Activated CD4-positive, alpha-beta T cell treated with anti-CD3 and anti-CD28 coated beads, Interleukin-2, amount 50 U/mL, for 1 hour (primary cell): Measurements from ENCODE around the gene CMC2.

Experiments
- DNase-seq: peaks from one replicate; pipeline ENCODE4 v3.0.0-alpha.2; 2020

The CMC2 gene

DNA sequence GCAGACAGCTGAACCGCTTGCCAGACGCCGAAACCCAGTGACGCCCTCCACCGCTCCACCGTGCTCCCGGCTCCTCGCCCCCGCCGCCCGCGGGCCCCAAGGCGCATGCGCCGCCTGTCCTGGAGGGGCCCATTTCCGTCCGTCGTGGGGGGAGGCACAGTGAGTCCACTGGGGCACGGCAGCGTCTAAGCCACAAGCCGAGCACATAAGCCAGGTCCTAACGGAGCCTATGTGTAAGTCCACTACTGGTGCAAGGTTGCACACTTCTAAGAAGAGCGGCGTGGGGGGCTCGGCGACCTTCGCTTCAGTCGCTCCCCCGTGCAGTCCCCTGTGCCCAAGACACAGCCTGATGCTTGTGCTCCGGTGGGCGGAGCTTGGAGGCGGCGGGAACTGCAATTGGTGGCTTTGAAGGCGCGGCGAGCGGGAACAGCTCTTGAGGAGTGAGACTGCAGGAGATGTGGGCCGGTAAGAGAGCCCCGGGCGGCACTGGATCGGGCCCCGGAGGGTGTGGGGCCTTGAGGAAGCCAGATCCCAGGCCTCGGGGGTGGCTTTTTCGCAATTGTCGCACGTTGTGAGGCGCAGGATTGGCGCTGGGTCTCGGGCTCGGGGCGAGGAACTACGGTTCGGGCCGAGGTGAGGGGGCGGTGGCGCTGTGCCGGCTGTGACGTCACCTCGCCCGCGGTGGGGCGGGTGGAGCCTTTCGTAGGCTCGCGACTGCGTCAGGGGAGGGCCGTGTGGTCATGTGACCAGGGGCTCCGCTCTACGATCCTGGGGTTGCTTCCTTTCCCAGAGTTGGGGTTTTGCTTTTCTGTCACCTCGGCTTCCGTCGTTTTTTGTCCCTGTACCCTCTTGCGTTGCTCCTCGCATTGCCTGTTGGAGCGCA, at the start of gene CMC2, which contains the start of gene CENPN:
TSS of gene CMC2 (minus strand) at position 73 of the 883 bp plus-strand sequence. CDS start 9,491 bp downstream, outside the sequence.
TSS of gene CENPN (plus strand) at position 402 of the 883 bp plus-strand sequence. CDS start 4,726 bp downstream, outside the sequence.
- DNase-seq, result peak; percentile 97

DNA sequence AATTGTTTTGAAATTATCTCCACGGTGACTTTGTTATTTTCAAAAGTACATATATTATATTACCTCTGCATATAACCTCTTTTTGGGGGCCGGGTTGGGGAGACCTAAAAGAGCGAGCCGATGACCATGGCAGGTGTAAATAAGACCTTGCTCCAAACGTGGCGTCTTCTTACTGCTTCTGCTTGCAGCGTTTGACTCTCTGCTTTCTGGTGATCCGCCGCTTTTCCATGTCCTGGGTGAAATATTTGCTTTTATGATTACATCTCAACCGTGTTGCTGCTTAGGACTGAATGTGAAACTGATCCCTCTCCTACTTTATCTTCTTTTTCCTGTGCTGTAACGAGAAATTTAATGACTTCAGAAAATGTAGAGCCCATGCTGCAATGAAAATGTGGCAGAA, 47.1 kb upstream of the CMC2 start:
- no peak for DNase-seq

DNA sequence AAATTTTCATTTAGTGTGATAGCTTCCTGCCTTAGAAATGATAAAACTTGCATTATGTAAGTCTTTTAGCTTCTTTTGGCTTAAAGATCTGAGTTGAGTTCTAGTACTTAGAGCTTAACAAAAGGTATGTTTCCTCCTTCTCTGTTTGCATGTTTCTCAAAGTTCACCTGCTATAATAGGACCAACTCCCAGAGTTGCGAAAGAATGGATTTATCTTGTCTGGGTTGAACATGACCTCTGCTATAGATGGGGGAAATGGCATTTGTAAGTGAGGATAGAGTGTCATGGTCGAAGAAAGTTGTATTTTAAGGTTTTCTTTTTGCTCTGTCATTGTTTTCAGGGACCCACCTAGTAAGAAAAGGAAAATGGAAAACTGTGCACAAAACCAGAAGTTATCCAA, 36.1 kb upstream of the CMC2 start:
- no peak for DNase-seq

DNA sequence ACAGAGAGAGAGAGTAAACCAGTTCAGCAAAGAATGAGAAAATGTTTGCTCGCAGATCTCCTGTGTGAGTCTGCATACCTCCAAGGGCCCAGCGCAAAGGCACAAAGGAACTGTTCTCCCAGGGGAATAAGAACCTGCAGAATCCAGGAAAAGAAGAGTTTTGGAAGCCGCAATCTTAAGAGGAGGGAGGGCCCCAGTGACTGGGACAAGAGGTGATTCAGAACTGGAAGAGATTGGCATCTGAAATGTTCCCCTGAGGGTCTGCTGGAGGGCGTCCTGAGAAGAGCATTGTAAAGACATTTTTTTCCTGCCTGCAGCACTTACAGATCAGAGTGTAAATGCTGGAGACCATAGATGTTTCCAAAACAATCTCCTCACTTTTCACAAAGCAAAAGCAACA, 35.0 kb upstream of the CMC2 start:
- DNase-seq, result no peak

DNA sequence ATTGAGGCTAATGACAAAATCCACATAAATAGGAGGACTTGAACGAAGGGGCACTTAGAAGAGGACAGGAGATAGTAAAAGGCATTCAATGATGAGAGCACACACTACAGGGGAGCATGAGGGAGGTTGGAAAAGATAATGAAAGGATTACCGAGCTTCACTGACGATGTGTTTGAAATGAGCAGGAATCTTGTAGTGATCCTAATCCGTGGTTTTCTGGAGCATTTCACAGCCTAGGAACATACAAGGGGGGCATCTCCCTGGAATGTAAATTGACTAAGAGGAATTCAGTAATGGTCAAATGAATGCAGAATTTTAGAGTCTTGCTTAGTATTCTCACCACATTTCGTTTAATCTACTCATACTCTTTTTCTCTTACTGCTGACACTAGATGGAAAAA, 34.2 kb upstream of the CMC2 start:
- no peak for DNase-seq

DNA sequence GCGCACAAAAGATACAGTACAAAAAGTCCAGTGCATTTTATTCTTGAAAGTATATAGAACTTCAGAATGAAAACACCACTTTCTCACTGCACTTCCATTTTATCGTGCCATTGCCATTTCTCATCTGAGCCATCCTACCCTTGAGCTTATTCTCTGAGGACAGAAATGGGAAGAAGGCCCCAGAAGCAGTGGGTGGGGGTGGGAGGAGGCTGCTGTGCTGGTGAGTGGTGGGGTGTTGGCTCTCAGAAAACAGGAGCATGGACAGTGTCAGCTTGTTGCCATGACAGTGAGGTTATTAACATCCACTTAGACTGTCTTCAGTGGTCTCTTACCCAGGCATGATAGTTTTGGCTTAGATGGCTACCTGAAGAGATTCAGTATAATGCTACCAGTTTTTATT, 33.4 kb upstream of the CMC2 start:
- no peak for DNase-seq

DNA sequence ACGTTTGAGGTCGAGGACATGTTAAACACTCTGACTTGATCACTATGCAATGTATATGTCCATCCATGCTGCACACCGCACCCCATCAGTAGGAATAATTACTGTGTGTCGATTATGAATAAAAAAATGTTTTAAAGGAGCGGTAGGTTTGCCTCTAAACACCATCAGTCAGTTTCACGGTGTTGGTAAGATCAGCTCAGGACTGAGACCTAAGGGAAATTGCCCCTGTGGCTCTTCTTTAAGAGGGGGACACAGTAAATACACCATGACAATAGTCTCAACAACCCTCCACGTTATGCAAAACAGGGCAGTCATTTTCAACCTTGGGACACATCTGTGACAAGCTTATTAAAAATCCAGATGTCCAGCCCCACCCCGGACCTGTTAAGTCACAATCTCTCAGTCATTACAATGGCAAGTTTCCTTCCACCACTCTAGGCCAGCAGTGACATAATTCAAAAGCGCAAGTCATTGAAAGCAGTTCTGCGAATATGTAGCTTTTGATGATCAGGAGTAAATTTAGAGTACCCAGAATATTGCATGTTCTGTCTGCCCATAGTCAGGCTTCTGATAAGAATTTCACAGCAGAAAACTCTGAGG, 30.2 kb upstream of the CMC2 start:
- DNase-seq, result no peak

DNA sequence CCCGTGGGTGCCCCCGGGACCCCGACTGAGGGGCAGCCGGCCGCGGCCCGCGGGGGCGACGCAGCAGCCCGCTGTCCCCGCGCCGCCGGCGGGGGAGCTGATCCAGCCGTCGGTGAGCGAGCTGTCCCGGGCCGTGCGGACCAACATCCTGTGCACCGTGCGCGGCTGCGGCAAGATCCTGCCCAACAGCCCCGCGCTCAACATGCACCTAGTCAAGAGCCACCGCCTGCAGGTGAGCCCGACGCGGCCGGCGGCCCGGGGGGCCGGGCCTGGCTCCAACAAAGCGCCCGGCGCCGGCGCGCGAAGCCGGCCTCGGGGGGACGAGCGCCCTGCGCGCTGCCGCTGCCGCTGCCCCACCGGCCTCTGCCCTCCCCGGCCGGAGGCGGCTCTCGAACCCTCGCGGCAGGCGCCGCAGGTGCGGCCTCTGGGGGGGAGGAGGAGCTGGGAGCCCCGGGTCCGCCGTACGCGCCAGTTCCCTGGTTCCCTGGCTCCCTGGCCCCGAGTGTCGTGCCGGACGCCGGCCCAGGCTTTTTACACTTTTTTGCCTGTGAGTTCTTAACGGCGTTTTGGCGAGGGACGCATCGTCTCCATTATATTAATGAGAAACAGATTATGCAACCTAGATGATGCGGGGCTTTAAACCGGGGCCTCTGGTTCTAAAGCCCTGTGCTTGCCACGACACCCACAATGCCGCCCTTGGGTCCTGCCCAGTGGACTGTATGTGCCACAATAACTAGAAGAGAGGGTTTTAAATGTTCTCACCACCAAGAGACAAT, 29.5 kb upstream of the CMC2 start:
- peak; percentile 41 for DNase-seq

DNA sequence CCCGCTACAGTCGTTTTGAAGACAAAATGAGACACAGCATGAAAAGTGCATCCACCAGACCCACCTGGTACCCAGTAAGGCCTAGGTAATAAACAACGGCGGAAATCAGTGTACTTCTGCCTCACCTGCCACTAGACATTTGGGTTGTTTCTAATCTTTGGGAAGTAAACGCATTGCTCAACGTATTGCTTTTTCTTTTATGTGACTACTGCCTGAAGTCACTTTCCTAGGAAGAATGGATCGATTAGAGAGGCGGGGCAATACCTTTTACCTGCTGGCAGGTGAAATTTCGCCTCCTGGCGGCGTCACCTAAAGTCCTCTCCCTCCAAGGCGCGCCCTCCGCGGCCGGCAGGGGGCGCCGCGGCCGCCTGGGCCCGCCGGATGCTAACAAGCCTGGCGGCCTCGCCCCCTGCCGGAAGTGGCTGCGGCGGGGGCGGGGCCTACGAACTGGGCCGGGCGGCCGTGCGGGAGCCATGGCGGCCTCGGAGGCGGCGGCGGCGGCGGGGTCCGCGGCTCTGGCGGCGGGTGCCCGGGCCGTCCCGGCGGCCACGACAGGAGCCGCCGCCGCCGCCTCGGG, 28.8 kb upstream of the CMC2 start, which contains the start of gene ATMIN:
TSS of gene ATMIN (plus strand) at position 445 of the 577 bp plus-strand sequence. CDS start at position 474, 29 bp downstream.
- peak; percentile 87 for DNase-seq

DNA sequence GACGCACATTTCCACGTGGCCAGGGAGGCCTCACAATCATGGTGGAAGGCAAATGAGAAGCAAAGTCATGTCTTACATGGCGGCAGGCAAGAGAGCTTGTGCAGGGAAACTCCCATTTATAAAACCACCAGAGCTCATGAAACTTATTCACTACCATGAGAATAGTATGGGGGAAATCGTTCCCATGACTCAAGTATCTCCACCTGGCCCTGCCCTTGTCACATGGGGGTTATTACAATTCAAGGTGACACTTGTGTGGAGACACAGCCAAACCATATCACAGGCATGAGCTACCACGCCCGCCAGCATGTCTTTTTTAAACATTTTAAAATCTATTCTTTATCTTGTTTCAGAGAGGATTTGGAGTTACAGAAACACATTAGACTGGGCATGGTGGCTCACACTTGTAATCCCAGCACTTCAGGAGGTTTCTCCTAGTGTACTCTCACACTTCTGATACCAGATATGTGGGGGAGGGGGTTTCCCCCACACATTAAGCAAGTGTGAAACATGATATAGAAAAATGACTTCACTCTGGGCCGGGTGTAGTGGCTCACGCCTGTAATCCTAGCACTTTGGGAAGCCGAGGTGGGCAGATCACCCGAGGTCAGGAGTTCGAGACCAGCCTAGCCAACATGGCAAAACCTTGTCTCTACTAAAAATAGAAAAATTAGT, 23.4 kb upstream of the CMC2 start:
- DNase-seq, result no peak

DNA sequence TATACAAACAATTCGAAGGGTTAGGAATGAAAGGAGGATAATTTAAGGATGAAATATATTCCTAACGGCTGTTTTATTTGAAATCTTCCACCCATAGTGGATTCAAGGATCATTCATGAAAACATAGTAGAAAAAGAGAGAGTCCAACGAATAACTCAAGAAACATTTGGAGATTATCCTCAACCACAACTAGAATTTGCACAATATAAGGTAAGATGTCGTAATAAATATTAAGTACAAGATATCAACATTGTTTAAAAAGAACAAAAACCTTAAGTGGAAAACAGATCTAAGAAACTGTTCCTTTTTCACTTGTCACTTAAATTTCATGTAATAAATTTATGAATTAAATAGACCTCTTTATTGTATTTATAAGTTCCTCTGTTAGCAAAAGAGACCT, 19.7 kb upstream of the CMC2 start:
- no peak for DNase-seq

DNA sequence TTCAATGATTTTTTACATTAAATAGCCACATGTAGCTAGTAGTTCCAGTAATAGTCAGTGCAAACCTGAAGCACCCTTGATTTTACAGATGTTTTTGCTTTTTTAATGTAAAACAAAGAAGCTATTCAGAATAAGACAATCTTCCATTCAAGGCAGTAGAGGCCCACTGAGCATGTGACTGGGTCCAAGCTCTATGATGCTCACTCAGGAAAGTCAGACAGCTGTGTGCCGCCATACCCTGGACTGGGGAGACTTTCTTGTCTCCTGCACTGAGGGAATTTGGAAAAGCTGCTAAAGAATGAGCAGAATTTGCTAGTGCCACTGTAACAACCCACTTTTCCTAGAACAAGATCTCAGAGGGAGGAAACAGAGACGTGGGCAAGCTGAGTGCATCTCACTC, 11.8 kb upstream of the CMC2 start:
- DNase-seq, result no peak

DNA sequence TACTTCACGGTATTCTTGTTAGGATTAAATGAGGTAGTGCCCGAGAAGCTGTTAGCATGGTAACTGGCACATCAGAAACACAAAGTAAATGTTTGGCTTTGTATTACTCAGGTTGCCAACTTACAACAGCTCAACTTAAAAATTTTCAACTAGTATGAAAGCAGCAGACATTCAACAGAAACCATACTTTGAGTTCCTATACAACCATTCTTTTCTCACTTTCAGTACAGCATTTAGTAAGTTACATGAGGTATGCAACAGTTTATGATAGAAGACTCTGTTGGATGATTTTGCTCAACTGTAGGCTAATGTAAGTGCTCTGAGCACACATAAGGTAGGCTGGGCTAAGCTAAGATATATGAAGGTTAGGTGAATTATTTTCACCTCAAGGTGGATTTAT, 8.0 kb upstream of the CMC2 start:
- DNase-seq, result no peak

DNA sequence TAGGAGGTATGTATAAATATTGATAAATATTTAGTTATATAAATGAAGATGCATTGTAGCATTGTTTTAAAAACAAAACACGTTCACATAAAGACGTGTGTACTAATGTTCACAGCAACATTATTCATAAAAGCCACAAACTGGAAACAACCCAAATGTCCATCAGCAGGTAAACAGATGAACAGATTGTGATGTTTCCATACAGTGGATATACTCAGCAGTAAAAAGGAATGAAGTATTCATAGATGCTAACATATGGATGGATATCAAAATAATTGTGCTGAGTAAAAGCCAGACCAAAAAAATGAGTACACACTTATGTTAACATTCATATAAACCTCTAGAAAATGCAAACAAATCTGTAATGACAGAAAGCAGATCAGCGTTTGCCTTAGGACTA, 6.3 kb upstream of the CMC2 start:
- no peak for DNase-seq

DNA sequence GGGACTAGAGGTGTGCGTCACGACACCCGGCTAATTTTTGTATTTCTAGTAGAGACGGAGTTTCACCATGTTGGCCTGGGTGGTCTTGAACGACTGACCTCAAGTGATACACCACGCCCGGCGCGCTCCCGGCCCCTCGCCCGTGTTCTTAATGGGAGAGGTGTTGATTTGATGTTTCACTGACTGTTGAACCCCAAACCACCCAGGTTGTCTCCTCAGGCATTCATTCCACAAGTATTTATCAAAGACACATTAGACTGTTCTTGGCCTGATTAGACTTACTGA, 1.8 kb upstream of the CMC2 start:
- no peak for DNase-seq

DNA sequence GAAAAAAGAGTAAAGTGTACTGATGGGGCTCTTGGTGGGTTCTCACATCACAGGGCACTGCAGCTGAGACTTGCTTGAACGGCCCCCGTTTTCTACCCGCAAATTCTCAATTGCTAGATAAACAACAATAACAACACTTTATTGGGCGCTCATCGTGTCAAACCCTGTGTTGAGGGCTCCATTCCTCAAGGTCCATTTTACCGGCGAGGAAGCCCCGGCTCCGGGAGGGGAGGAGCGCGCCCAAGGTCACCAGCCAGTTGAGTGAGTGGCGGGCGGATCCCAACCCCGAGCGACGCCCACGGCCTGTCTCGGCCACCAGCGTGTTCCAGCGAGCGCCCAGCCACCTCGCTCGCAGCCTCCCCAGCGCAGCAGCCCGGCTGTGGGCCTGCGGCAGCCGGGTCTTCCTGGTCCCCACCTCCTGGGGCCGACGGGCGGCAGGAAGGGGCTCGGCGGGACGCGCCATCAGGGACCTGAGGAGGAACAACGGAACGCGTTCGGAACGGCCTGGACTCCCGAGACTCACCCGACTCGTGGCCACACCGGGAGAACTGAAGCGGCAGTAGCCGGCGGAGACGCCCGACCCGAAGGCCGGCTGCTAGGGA, 373 bp downstream of the CMC2 start:
- DNase-seq, result peak; percentile 62

DNA sequence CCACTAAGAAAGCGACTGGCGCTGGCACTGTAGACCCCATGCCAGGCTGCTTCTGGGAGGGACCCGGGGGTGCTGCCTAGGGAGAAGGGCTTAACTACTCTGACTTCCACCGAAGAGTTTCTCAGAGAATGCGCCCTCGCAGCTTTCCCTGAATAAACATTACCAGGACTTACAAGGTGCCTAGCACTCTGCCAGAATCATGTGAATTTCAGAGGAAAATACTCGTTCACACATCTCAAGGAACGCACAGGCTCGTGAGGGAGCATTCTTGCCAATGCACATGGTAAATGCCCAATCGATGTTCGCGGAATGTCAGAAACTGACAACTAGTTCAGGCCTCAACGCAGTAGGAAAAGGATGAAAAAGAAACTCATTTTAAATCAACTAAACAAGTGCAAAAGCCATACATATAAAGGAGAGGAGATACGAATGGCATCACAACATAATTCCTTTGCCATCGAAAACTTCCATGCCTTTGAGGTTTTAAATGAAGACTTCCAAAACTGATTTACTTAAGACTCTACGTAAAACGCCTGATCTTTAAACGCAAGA, 999 bp downstream of the CMC2 start:
- DNase-seq, result no peak

DNA sequence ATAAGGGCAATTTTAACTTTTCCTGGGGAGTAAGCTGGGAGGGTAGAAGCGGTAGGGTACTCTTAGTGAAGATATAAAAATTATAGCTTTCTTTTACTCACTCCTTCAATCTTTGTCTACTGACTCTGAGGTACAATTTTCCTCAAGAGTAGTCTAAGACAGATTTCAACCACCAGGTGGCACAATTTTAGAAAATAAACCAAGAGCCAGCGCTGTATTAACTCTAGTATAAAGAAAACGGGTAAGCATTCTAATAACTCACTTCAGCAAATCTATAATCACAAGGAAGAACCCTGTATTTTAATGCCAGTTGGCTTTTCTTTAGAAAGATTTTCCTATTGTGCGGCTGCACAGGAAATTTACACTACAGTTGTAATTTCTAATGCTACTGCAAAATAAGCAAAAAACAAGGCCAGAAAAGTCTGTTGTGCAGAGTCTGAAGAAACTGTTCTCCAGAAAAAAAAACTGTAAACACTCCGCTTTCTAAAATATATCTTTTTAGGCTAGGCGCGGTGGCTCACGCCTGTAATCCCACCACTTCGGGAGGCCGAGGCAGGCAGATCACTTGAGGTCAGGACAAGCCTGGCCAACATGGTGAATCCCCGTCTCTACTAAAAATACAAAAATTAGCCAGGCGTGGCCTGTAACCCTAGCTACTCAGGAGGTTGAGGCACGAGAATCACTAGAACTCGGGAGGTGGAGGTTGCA, 1.9 kb downstream of the CMC2 start:
- DNase-seq, result no peak

DNA sequence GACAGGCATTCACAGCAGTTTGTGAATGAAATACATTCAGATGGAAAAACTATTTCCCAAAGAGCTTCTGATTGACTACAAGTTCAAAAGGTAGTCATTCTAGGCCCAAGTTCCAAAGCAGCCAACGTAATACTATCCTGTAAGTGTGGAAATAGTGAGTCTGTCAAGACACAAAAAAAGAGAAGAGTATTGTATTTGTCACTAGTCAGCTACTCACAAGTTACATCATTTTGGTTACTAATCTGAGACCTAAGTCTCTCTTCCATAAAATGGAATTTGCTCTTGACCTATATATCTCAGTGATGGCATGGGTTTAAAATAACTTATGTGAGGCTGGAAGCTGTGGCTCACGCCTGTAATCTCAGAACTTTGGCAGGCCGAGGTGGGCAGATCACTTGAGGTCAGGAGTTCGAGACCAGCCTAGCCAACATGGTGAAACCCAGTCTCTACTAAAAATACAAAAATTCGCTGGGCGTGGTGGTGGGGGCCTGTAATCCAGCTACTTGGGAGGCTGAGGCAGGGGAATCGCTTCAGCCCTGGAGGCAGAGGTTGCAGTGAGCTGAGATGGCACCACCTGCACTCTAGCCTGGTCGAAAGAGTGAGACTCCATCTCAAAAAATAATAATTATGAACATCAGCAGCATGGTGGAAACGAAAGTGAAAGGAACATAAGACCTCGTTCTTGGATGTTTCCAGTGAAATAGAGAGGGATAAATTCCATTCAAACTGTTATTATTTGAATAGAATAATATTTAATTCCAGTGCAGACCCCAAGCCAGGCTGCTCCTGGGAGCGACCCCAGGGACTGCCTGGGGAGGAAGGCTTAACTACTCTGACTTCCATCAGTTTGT, 2.9 kb downstream of the CMC2 start:
- no peak for DNase-seq

DNA sequence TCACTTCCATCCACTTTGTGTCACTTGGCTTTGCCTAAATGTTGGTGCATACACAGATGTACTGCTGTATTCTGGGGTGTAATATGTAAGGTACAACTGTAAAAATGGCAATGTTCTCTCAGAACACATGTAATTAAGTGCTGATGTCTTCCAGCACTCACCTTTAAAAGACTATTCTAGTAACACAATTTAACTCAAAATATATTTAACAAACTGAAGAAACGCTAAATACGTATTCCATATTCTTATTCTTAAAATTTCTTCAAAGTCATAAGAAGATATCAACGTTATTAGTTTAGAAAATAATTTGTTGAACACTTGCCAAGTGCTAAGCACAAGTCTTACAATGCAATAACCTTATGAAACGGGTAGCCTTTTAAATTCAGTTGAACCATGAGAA, 3.6 kb downstream of the CMC2 start:
- DNase-seq, result no peak
